GM23338 (cell line): ENCODE measurements around the gene RNF34. TPM values are rescaled to one million over a fixed set of nuclear protein-coding genes. Genes with fewer than 3 reads are reported as not detected.

Source experiments
- ATAC-seq: fragments of 200-7000 bp; cut with Tn5 transposase; 3 replicates; pipeline ENCODE4 v1.9.1; 2020
- DNase-seq: peaks from one replicate; pipeline ENCODE4 v3.0.0-alpha.2; 2015; ENCODE audit warnings: low spot score
- H2AFZ ChIP-seq: fragments of 200-600 bp; sonication (generic); 2 replicates; pipeline ENCODE4 v1.8.0; 2016; ENCODE audit warnings: antibody characterized with exemption, mild to moderate bottlenecking, moderate library complexity
- H3F3A ChIP-seq: fragments of 200-600 bp; sonication (generic); replicated peaks from 2 replicates; pipeline ENCODE4 v1.8.0; 2017; ENCODE audit warnings: antibody characterized with exemption, mixed run types, low read depth
- H3K27ac ChIP-seq: fragments of 200-600 bp; sonication (generic); 2 replicates; pipeline ENCODE4 v1.6.1; 2016; ENCODE audit warnings: low read depth
- H3K27me3 ChIP-seq: fragments of 200-600 bp; sonication (generic); 2 replicates; pipeline ENCODE4 v1.8.0; 2016; ENCODE audit warnings: mild to moderate bottlenecking, mixed run types, moderate library complexity; ENCODE audit not compliant: insufficient read depth
- H3K36me3 ChIP-seq: fragments of 200-600 bp; sonication (generic); 2 replicates; pipeline ENCODE4 v1.8.0; 2016; ENCODE audit warnings: mild to moderate bottlenecking; ENCODE audit not compliant: insufficient read depth
- H3K4me1 ChIP-seq: fragments of 200-600 bp; sonication (generic); 2 replicates; pipeline ENCODE4 v1.8.0; 2016; ENCODE audit warnings: mild to moderate bottlenecking, moderate library complexity; ENCODE audit not compliant: insufficient read depth
- H3K4me2 ChIP-seq: fragments of 200-600 bp; sonication (generic); 2 replicates; pipeline ENCODE4 v1.7.1; 2017; ENCODE audit warnings: mixed run types
- H3K4me3 ChIP-seq: fragments of 200-600 bp; sonication (generic); 2 replicates; pipeline ENCODE4 v1.6.1; 2016; ENCODE audit warnings: mixed run types
- H3K79me2 ChIP-seq: fragments of 200-600 bp; sonication (generic); replicated peaks from 2 replicates; pipeline ENCODE4 v1.8.0; 2017; ENCODE audit warnings: mild to moderate bottlenecking; ENCODE audit not compliant: insufficient read depth
- H3K9me2 ChIP-seq: fragments of 200-600 bp; sonication (generic); 2 replicates; pipeline ENCODE4 v1.8.0; 2017; ENCODE audit not compliant: insufficient read depth
- H4K20me1 ChIP-seq: fragments of 200-600 bp; sonication (generic); replicated peaks from 2 replicates; pipeline ENCODE4 v1.8.0; 2017; ENCODE audit warnings: mild to moderate bottlenecking; ENCODE audit not compliant: insufficient read depth
- H3K27ac Mint-ChIP-seq: 2 replicates; pipeline ENCODE4 v1.8.0; 2020; ENCODE audit warnings: inconsistent platforms, mild to moderate bottlenecking, moderate library complexity, mixed read lengths
- H3K27me3 Mint-ChIP-seq: 3 replicates; pipeline ENCODE4 v1.8.0; 2022; ENCODE audit warnings: low read depth, mild to moderate bottlenecking, moderate library complexity, mixed read lengths, inconsistent platforms; ENCODE audit not compliant: insufficient read depth, poor library complexity
- H3K36me3 Mint-ChIP-seq: 3 replicates; pipeline ENCODE4 v1.8.0; 2021; ENCODE audit warnings: low read depth, mild to moderate bottlenecking, inconsistent platforms, moderate library complexity, mixed read lengths
- H3K4me1 Mint-ChIP-seq: 3 replicates; pipeline ENCODE4 v1.8.0; 2020; ENCODE audit warnings: mild to moderate bottlenecking, inconsistent platforms, mixed read lengths
- H3K4me3 Mint-ChIP-seq: 3 replicates; pipeline ENCODE4 v1.8.0; 2021; ENCODE audit warnings: moderate library complexity, mild to moderate bottlenecking, inconsistent platforms, mixed read lengths
- H3K9me3 Mint-ChIP-seq: 3 replicates; pipeline ENCODE4 v1.8.0; 2020; ENCODE audit warnings: moderate library complexity, mild to moderate bottlenecking, inconsistent platforms, mixed read lengths
- CREB1 ChIP-seq: fragments of 250-450 bp; sonication (Bioruptor Pico); IDR thresholded peaks from 2 replicates; pipeline ENCODE4 v1.5.0; 2020; ENCODE audit warnings: low read depth, mild to moderate bottlenecking, moderate library complexity
- EZH2 ChIP-seq: fragments of 200-600 bp; sonication (generic); IDR thresholded peaks from one replicate; pipeline ENCODE4 v1.8.0; 2017; ENCODE audit warnings: antibody characterized with exemption, mild to moderate bottlenecking, low read depth; ENCODE audit not compliant: unreplicated experiment
- EZH2phosphoT487 ChIP-seq: fragments of 200-600 bp; sonication (generic); IDR thresholded peaks from one replicate; pipeline ENCODE4 v1.8.1; 2018; ENCODE audit warnings: antibody characterized with exemption; ENCODE audit not compliant: unreplicated experiment
- POLR2AphosphoS5 ChIP-seq: IDR thresholded peaks from 2 replicates; pipeline ENCODE4 v1.6.1; 2016; ENCODE audit warnings: antibody characterized with exemption, low read depth
- REST ChIP-seq: IDR thresholded peaks from one replicate; pipeline ENCODE4 v1.6.1; 2018; ENCODE audit warnings: antibody characterized with exemption; ENCODE audit not compliant: unreplicated experiment
- STAT1 ChIP-seq: IDR thresholded peaks from one replicate; pipeline ENCODE4 v1.6.1; 2016; ENCODE audit warnings: antibody characterized with exemption; ENCODE audit not compliant: unreplicated experiment
- ZNF114 ChIP-seq: fragments of 250-450 bp; sonication (Bioruptor Pico); IDR thresholded peaks from 2 replicates; pipeline ENCODE4 v1.5.0; 2020; ENCODE audit warnings: mild to moderate bottlenecking, moderate library complexity
- ZNF331 ChIP-seq: fragments of 250-450 bp; sonication (Bioruptor Pico); IDR thresholded peaks from 2 replicates; pipeline ENCODE4 v1.5.0; 2020; ENCODE audit warnings: low read depth, mild to moderate bottlenecking, moderate library complexity
- polyA plus RNA-seq: library from polyadenylated mRNA; unstranded; fragments of >200 nt; fragmentation: Nextera tagmentation; extraction: Ambion mirVana; gene quantifications from 2 replicates; pipeline ENCODE4 v1.2.1, GENCODE V29; 2016
- total RNA-seq: library from RNA; depleted of rRNA; stranded (reverse); fragments of >200 nt; shearing (Covaris generic); gene quantifications from 2 replicates; pipeline ENCODE4 v1.2.3, GENCODE V29; 2014

RNF34 gene
- total and polyA plus RNA-seq, 2 experiments from 2014 or later, result 47.2 to 63.3 TPM

DNA sequence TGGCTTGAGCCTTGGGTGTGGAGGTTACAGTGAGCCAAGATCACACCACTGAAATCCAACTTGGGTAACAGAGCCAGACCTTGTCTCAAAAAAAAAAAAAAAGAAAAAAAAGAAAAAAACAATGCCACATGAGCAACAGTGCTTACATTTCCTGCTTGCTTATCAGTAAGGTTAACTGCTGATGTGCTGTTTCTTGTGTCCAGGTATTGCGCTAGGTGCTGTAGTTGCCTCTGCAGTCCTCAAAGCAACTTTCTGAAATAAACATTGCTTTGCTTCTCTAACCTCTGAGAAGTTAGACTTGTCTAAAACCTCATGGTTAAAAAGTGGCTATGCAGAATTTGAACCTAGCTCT is 24.7 kb downstream of the RNF34 start (continued):
- no peak for TF ChIP-seq REST
- no peak for TF ChIP-seq STAT1

DNA sequence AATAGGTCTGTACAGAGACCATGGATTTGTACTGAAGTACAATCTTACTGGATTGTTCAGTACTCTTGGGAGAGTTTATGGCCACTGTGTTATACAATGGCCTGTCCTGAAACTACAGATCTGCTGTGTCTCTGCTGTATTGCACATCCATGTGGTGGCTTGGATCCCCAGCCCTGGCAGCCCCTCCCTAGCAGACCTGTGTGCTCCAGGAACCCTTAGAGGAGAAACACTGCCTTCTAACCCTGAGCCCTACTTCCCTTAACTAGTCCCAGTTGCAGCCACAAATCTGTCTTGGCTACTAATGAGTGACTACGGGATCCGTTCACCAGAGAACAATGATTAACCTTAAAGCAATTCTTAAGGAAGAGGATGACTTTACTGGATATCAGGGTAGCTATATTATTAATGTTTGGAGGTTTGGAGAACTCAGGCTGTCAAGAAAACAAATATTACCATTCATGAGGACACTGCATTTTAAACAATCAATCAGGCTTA is 27.7 kb downstream of the RNF34 start:
- Mint-ChIP-seq H3K27ac (no peak overlapping the region), H3K9me3 (no peaks in the 10 kb centered on the region), H3K4me3 (no peak overlapping the region), H3K4me1 (no peaks in the 10 kb centered on the region), H3K27me3 (peaks cover 8% of the 10 kb centered on the region), H3K36me3 (peaks cover 98% of the 10 kb centered on the region)
- ATAC-seq (no peak), DNase-seq (no peak)
- no peak overlapping the region for H3K4me3 ChIP-seq
- no peak overlapping the region for H3K27ac ChIP-seq
- H3K79me2 ChIP-seq, result no peaks in the 10 kb centered on the region
- H3K36me3 ChIP-seq, result peaks cover 64% of the 10 kb centered on the region
- H3K4me2 ChIP-seq, result no peak overlapping the region
- H3K9me2 ChIP-seq, result no peaks in the 10 kb centered on the region
- H2AFZ ChIP-seq, result no peak overlapping the region
- H4K20me1 ChIP-seq, result peaks cover 24% of the 10 kb centered on the region
- peaks cover 26% of the 10 kb centered on the region for H3F3A ChIP-seq
- no peaks in the 10 kb centered on the region for H3K4me1 ChIP-seq
- TF ChIP-seq EZH2 (no peak), EZH2phosphoT487 (no peak), STAT1 (no peak), CREB1 (CRISPR knock-in tag) (no peak), POLR2AphosphoS5 (0 out of 2 replicates have a peak, but pooled peaks have one; percentile 3), ZNF114 (CRISPR knock-in tag) (no peak), ZNF331 (no peak), REST (no peak)
- no peaks in the 10 kb centered on the region for H3K27me3 ChIP-seq
